Measurements from ENCODE around the gene TRAPPC2. TPM values are rescaled to one million over a fixed set of nuclear protein-coding genes. Genes with fewer than 3 reads are reported as not detected.

TRAPPC2 gene
- total and polyA plus RNA-seq, 9 of the 15 experiments (the other 6 are each of a cell fraction or from before 2014, with no cell fraction given), result 10.3 to 30.6 (median 18.6) TPM

- TF ChIP-seq TSHZ1 (CRISPR knock-in tag; IDR thresholded peaks at IDR 0.05), result no peak
- no peak for TF ChIP-seq ZNF586 (CRISPR knock-in tag; conservative IDR thresholded peaks at IDR 0.05)
- peak; percentile 79 for TF ChIP-seq CREM (IDR thresholded peaks at IDR 0.05; ENCODE audit: low read depth)
- no peak for TF ChIP-seq ZNF197 (CRISPR knock-in tag; IDR thresholded peaks at IDR 0.05; ENCODE audit: low read depth)
- peak; percentile 72 for TF ChIP-seq POLR2H (tag; IDR thresholded peaks at IDR 0.05; ENCODE audit: low read depth)
- peak; percentile 80 for TF ChIP-seq CTBP1 (IDR thresholded peaks at IDR 0.05; ENCODE audit: borderline replicate concordance)
- peak; percentile 88 to 90 for TF ChIP-seq NRF1 (conservative IDR thresholded peaks at IDR 0.05 in 1 of 2, IDR thresholded peaks at IDR 0.05 in 1 of 2)
- TF ChIP-seq BRCA1 (IDR thresholded peaks at IDR 0.05), result no peak
- no peak for TF ChIP-seq BRCA1 (CRISPR knock-in tag; IDR thresholded peaks at IDR 0.05)
- TF ChIP-seq NKRF (IDR thresholded peaks at IDR 0.05; ENCODE audit: borderline replicate concordance), result peak; percentile 73; the same call in 1 of the 2 replicates
- TF ChIP-seq, protein P1, sequence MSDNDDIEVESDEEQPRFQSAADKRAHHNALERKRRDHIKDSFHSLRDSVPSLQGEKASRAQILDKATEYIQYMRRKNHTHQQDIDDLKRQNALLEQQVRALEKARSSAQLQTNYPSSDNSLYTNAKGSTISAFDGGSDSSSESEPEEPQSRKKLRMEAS (CRISPR knock-in tag; IDR thresholded peaks at IDR 0.05), result peak; percentile 36; the same call in 1 of the 2 replicates
- peak; percentile 41 for TF ChIP-seq HDAC3 (IDR thresholded peaks at IDR 0.05; ENCODE audit: borderline replicate concordance, partially characterized antibody)
- TF ChIP-seq ATF1 (CRISPR knock-in tag; IDR thresholded peaks at IDR 0.05), result no peak
- TF ChIP-seq ATF1 (tag; IDR thresholded peaks at IDR 0.05), result peak; percentile 66
- peak; percentile 66; the same call in 1 of the 2 replicates for TF ChIP-seq PML (IDR thresholded peaks at IDR 0.05; ENCODE audit: low read length)
- no peak for TF ChIP-seq ZNF124 (CRISPR knock-in tag; IDR thresholded peaks at IDR 0.05)
- TF ChIP-seq, protein P2, sequence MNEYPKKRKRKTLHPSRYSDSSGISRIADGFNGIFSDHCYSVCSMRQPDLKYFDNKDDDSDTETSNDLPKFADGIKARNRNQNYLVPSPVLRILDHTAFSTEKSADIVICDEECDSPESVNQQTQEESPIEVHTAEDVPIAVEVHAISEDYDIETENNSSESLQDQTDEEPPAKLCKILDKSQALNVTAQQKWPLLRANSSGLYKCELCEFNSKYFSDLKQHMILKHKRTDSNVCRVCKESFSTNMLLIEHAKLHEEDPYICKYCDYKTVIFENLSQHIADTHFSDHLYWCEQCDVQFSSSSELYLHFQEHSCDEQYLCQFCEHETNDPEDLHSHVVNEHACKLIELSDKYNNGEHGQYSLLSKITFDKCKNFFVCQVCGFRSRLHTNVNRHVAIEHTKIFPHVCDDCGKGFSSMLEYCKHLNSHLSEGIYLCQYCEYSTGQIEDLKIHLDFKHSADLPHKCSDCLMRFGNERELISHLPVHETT (CRISPR knock-in tag; conservative IDR thresholded peaks at IDR 0.05 in 1 of 2, IDR thresholded peaks at IDR 0.05 in 1 of 2), result no peak
- TF ChIP-seq ZFX (CRISPR knock-in tag; IDR thresholded peaks at IDR 0.05), result peak; percentile 75
These were observed at the start of gene TRAPPC2, which contains the start of gene OFD1 (continued) for GRCh38 chrX:13734278-13735172.

Measured in K562 (cell line).